ENCODE measurements around the gene FAM174C.

The FAM174C gene

GRCh38 chr19:1283207-1283916 is 8.0 kb downstream of the FAM174C start:
- no peak overlapping the region for H3K4me3 ChIP-seq (ENCODE audit: low read depth, low read length)
- TF ChIP-seq CTCF (IDR thresholded peaks at IDR 0.05; ENCODE audit: low read depth, low read length, missing control alignments): no peak
- no peak for DNase-seq (ENCODE audit: low read depth)

GRCh38 chr19:1283917-1284292 is 8.6 kb downstream of the FAM174C start:
- TF ChIP-seq CTCF (IDR thresholded peaks at IDR 0.05; ENCODE audit: low read depth, low read length, missing control alignments): no peak
- no peak overlapping the region for H3K4me3 ChIP-seq (ENCODE audit: low read depth, low read length)
- no peak for DNase-seq (ENCODE audit: low read depth)

GRCh38 chr19:1284293-1284978 is 9.1 kb downstream of the FAM174C start:
- no peak for DNase-seq (ENCODE audit: low read depth)
- TF ChIP-seq CTCF (IDR thresholded peaks at IDR 0.05; ENCODE audit: low read depth, low read length, missing control alignments): no peak

GRCh38 chr19:1284979-1285736 is 9.8 kb downstream of the FAM174C start:
- DNase-seq (ENCODE audit: low read depth): no peak
- TF ChIP-seq CTCF (IDR thresholded peaks at IDR 0.05; ENCODE audit: low read depth, low read length, missing control alignments): no peak
- no peak overlapping the region for H3K4me3 ChIP-seq (ENCODE audit: low read depth, low read length)

More at GRCh38 chr19:1284293-1284978, 9.1 kb downstream of the FAM174C start:
- H3K4me3 ChIP-seq (ENCODE audit: low read depth, low read length): no peak overlapping the region

GRCh38 chr19:1285737-1286360 is 10.5 kb downstream of the FAM174C start, which contains the start of gene EFNA2:
EFNA2 (plus strand) TSS chr19:1285873; CDS start chr19:1286169, 296 bp downstream.
- H3K4me3 ChIP-seq (ENCODE audit: low read depth, low read length): no peak within 1 kb of the TSS
- no peak for TF ChIP-seq CTCF (IDR thresholded peaks at IDR 0.05; ENCODE audit: low read depth, low read length, missing control alignments)
- DNase-seq (ENCODE audit: low read depth): no peak

- H3K4me3 ChIP-seq (ENCODE audit: low read depth, low read length): no peak overlapping the region
- TF ChIP-seq CTCF (IDR thresholded peaks at IDR 0.05; ENCODE audit: low read depth, low read length, missing control alignments): no peak
- DNase-seq (ENCODE audit: low read depth): no peak
Measured at GRCh38 chr19:1286487-1287353, 11.4 kb downstream of the FAM174C start.

Data from GM12864 (cell line).